ENCODE measurements around the gene NPY2R.

The NPY2R gene

DNA sequence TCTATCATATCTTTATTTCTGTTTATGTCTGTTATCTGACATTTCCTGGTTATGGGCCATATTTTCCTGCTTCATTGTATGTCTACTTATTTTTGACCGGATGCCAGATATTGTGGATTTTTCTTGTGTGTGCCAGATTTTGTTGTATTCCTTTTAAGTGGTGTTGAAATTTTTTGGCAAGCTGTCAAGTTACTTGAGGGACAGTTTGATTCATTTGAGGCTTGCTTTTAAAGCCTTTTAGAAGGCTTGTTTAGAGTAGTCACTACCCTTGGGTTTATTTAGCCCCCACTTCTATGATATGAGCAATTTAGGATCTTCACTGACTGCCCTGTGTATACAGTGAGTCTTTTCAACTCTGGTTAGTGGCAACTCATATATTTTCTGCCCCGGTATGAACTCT, 29.2 kb upstream of the NPY2R start (continued):
- TF ChIP-seq, protein P1, sequence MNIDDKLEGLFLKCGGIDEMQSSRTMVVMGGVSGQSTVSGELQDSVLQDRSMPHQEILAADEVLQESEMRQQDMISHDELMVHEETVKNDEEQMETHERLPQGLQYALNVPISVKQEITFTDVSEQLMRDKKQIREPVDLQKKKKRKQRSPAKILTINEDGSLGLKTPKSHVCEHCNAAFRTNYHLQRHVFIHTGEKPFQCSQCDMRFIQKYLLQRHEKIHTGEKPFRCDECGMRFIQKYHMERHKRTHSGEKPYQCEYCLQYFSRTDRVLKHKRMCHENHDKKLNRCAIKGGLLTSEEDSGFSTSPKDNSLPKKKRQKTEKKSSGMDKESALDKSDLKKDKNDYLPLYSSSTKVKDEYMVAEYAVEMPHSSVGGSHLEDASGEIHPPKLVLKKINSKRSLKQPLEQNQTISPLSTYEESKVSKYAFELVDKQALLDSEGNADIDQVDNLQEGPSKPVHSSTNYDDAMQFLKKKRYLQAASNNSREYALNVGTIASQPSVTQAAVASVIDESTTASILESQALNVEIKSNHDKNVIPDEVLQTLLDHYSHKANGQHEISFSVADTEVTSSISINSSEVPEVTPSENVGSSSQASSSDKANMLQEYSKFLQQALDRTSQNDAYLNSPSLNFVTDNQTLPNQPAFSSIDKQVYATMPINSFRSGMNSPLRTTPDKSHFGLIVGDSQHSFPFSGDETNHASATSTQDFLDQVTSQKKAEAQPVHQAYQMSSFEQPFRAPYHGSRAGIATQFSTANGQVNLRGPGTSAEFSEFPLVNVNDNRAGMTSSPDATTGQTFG (tag by site-specific recombination; IDR thresholded peaks at IDR 0.05; ENCODE audit: borderline replicate concordance): no peak
- TF ChIP-seq, protein P2, sequence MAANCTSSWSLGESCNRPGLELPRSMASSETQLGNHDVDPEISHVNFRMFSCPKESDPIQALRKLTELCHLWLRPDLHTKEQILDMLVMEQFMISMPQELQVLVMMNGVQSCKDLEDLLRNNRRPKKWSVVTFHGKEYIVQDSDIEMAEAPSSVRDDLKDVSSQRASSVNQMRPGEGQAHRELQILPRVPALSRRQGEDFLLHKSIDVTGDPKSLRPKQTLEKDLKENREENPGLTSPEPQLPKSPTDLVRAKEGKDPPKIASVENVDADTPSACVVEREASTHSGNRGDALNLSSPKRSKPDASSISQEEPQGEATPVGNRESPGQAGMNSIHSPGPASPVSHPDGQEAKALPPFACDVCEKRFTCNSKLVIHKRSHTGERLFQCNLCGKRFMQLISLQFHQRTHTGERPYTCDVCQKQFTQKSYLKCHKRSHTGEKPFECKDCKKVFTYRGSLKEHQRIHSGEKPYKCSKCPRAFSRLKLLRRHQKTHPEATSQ (tag by site-specific recombination; IDR thresholded peaks at IDR 0.05): no peak
- TF ChIP-seq, protein P3, sequence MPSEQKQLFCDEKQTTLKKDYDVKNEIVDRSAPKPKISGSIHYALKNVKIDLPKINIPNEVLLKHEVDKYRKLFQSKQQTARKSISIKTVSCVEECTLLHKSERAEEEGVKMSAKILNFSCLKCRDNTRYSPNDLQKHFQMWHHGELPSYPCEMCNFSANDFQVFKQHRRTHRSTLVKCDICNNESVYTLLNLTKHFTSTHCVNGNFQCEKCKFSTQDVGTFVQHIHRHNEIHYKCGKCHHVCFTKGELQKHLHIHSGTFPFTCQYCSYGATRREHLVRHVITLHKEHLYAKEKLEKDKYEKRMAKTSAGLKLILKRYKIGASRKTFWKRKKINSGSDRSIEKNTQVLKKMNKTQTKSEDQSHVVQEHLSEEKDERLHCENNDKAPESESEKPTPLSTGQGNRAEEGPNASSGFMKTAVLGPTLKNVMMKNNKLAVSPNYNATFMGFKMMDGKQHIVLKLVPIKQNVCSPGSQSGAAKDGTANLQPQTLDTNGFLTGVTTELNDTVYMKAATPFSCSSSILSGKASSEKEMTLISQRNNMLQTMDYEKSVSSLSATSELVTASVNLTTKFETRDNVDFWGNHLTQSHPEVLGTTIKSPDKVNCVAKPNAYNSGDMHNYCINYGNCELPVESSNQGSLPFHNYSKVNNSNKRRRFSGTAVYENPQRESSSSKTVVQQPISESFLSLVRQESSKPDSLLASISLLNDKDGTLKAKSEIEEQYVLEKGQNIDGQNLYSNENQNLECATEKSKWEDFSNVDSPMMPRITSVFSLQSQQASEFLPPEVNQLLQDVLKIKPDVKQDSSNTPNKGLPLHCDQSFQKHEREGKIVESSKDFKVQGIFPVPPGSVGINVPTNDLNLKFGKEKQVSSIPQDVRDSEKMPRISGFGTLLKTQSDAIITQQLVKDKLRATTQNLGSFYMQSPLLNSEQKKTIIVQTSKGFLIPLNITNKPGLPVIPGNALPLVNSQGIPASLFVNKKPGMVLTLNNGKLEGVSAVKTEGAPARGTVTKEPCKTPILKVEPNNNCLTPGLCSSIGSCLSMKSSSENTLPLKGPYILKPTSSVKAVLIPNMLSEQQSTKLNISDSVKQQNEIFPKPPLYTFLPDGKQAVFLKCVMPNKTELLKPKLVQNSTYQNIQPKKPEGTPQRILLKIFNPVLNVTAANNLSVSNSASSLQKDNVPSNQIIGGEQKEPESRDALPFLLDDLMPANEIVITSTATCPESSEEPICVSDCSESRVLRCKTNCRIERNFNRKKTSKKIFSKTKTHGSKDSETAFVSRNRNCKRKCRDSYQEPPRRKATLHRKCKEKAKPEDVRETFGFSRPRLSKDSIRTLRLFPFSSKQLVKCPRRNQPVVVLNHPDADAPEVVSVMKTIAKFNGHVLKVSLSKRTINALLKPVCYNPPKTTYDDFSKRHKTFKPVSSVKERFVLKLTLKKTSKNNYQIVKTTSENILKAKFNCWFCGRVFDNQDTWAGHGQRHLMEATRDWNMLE (tag by site-specific recombination; conservative IDR thresholded peaks at IDR 0.05; ENCODE audit: low read depth): no peak
- TF ChIP-seq ZFP41 (tag by site-specific recombination; IDR thresholded peaks at IDR 0.05; ENCODE audit: borderline replicate concordance) (no peak), ZFP69B (tag by site-specific recombination; IDR thresholded peaks at IDR 0.05) (no peak)

DNA sequence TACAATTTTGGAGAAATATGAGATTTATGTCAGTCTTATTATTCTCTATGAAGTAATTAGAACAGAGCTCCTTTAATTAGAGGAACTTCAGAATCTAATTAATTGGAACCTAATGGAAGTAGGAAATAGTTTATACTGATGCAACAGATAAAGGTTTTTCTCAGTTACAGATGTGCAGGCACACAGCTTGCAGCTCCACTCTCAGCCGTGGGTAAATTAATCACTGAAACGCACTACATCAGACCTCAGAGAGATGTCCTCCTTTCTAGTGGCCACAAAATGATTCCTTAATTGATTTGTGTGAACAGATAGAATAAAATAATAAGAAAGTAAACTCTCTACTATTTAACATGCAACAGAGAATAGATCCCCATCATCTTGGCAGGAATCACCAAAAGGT, 21.5 kb upstream of the NPY2R start:
- Histone ChIP-seq H3K4me1 (ENCODE audit: control insufficient read depth, insufficient read depth, low read length) (no peaks in the 10 kb centered on the region), H3K27ac (ENCODE audit: extremely low read depth, low read depth, low read length) (no peak overlapping the region), H3K9me3 (ENCODE audit: control insufficient read depth, insufficient read depth, low read depth, low read length) (no peaks in the 10 kb centered on the region), H3K4me3 (ENCODE audit: low read depth, low read length) (no peak overlapping the region), H3K36me3 (ENCODE audit: control insufficient read depth in 2 of 2, insufficient read depth in 1 of 2, low read length in 2 of 2) (no peaks in the 10 kb centered on the region)
- ChIA-PET POLR2A (no interaction called here), CTCF (no interaction called here)
- TF ChIP-seq ZNF544 (tag by site-specific recombination; IDR thresholded peaks at IDR 0.05): no peak
- no peak for TF ChIP-seq BCL11A (tag by site-specific recombination; IDR thresholded peaks at IDR 0.05; ENCODE audit: low read depth)
- no peak for TF ChIP-seq ZNF571 (tag by site-specific recombination; IDR thresholded peaks at IDR 0.05)
- no peak for TF ChIP-seq SETDB1 (IDR thresholded peaks at IDR 0.05; ENCODE audit: insufficient read length, low read length)

DNA sequence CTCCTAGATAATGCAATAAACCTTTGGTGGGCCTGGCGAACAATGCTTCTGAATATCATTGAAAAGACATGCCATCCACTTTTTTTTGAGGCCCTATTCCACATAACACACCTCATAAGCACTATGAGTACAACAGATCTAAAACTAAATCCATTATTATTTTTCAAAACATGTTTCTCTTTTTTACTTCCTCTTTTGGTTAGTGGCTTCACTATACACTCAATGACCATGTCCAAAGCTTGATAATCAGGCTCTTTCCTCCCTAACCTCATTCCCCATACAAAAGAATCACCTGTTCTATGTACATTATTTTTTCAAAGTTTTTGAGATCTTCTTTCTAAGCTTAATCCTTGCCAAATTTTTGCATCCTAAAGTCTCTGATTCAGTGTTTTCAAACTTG, 20.4 kb upstream of the NPY2R start:
- Histone ChIP-seq H3K4me1 (ENCODE audit: control insufficient read depth, insufficient read depth, low read length) (no peaks in the 10 kb centered on the region), H3K36me3 (ENCODE audit: control insufficient read depth in 2 of 2, insufficient read depth in 1 of 2, low read length in 2 of 2) (no peaks in the 10 kb centered on the region), H3K9me3 (ENCODE audit: control insufficient read depth, insufficient read depth, low read depth, low read length) (no peaks in the 10 kb centered on the region), H3K27ac (ENCODE audit: extremely low read depth, low read depth, low read length) (no peak overlapping the region), H3K4me3 (ENCODE audit: low read depth, low read length) (no peak overlapping the region)
- TF ChIP-seq ZNF175 (tag by site-specific recombination; IDR thresholded peaks at IDR 0.05): no peak
- TF ChIP-seq WT1 (tag by site-specific recombination; IDR thresholded peaks at IDR 0.05): no peak
- TF ChIP-seq ZNF701 (tag by site-specific recombination; IDR thresholded peaks at IDR 0.05): no peak
- TF ChIP-seq, protein P4, sequence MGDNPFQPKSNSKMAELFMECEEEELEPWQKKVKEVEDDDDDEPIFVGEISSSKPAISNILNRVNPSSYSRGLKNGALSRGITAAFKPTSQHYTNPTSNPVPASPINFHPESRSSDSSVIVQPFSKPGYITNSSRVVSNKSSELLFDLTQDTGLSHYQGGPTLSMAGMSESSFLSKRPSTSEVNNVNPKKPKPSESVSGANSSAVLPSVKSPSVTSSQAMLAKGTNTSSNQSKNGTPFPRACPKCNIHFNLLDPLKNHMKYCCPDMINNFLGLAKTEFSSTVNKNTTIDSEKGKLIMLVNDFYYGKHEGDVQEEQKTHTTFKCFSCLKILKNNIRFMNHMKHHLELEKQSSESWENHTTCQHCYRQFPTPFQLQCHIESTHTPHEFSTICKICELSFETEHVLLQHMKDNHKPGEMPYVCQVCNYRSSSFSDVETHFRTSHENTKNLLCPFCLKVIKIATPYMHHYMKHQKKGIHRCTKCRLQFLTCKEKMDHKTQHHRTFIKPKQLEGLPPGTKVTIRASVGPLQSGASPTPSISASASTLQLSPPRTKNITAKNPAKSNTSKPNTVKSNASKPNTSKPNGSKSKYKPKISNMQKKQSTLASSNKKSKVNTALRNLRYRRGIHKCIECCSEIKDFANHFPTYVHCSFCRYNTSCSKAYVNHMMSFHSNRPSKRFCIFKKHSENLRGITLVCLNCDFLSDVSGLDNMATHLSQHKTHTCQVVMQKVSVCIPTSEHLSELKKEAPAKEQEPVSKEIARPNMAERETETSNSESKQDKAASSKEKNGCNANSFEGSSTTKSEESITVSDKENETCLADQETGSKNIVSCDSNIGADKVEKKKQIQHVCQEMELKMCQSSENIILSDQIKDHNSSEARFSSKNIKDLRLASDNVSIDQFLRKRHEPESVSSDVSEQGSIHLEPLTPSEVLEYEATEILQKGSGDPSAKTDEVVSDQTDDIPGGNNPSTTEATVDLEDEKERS (tag by site-specific recombination; IDR thresholded peaks at IDR 0.05): no peak
- TF ChIP-seq ZNF521 (tag by site-specific recombination; IDR thresholded peaks at IDR 0.05): no peak
- TF ChIP-seq KLF10 (tag by site-specific recombination; IDR thresholded peaks at IDR 0.05): no peak
- no peak for TF ChIP-seq ZNF112 (tag by site-specific recombination; IDR thresholded peaks at IDR 0.05)
- TF ChIP-seq ZIC2 (tag by site-specific recombination; IDR thresholded peaks at IDR 0.05): no peak
- CTCF ChIA-PET: no interaction called here
- POLR2A ChIA-PET: no interaction called here
